Measurements from ENCODE around the gene NEMF.
"Not testable (repeated sequence)": the region's sequence is repeated elsewhere in the genome, so short reads cannot be mapped to it uniquely, and the experiment has no call there.

- not testable (repeated sequence) for TF ChIP-seq CTCF (IDR thresholded peaks at IDR 0.05); ZFX (IDR thresholded peaks at IDR 0.05; ENCODE audit: borderline replicate concordance)
These were observed 21.0 kb upstream of the NEMF start for GRCh38 chr14:49873548-49873947.
